Astrocyte of the spinal cord (primary cell): ENCODE measurements around the gene BCL7A.

Source experiments
- DNase-seq: peaks from one replicate; pipeline ENCODE4 v3.0.0; 2011; ENCODE audit warnings: low read depth, low spot score
- H3K4me3 ChIP-seq: 2 replicates; pipeline ENCODE4 v1.5.1; 2011; ENCODE audit warnings: low read depth, mild to moderate bottlenecking, low read length, moderate library complexity
- CTCF ChIP-seq: IDR thresholded peaks from 2 replicates; pipeline ENCODE4 v1.5.1; 2012; ENCODE audit warnings: low read depth, mild to moderate bottlenecking, low read length, inconsistent platforms
- in situ Hi-C: cut with HindIII; loops from 2 replicates; pipeline ENCODE4 v1.10.0; 2017; ENCODE audit warnings: low sequenced_read_pairs

The BCL7A gene

DNA sequence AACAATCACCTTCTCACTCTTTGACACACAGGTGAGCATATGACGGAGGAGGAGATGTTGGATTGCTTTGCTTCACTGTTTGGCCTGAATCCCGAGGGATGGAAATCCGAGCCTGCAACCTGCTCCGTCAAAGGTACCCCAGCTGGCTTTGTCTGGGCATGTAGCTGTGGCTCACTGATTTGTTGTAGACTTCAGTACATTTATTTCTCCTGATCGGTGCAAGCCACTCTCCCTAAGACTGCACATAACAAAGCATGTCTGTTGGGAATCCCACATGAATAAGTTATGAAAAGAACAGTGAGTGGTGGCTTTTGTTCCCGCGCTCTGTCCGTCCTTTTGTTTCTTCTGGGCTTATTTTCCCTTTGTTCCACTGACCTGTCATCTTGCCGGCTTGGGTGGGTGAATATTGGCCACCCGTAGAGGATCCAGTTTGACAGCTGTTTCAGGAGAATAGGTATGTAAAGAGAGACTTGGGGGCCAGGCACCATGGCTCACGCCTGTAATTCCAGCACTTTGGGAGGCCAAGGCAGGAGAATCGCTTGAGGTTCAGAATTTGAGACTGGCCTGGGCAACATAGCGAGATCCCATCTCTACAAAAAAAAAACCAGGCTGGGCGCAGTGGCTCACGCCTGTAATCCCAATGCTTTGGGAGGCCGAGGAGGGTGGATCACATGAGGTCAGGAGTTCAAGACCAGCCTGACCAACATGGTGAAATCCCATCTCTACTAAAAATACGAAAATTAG lies 20.0 kb upstream of the BCL7A start:
- no peak for TF ChIP-seq CTCF
- DNase-seq, result no peak
- H3K4me3 ChIP-seq, result no peak overlapping the region
- in situ Hi-C loops, result no loop called here

DNA sequence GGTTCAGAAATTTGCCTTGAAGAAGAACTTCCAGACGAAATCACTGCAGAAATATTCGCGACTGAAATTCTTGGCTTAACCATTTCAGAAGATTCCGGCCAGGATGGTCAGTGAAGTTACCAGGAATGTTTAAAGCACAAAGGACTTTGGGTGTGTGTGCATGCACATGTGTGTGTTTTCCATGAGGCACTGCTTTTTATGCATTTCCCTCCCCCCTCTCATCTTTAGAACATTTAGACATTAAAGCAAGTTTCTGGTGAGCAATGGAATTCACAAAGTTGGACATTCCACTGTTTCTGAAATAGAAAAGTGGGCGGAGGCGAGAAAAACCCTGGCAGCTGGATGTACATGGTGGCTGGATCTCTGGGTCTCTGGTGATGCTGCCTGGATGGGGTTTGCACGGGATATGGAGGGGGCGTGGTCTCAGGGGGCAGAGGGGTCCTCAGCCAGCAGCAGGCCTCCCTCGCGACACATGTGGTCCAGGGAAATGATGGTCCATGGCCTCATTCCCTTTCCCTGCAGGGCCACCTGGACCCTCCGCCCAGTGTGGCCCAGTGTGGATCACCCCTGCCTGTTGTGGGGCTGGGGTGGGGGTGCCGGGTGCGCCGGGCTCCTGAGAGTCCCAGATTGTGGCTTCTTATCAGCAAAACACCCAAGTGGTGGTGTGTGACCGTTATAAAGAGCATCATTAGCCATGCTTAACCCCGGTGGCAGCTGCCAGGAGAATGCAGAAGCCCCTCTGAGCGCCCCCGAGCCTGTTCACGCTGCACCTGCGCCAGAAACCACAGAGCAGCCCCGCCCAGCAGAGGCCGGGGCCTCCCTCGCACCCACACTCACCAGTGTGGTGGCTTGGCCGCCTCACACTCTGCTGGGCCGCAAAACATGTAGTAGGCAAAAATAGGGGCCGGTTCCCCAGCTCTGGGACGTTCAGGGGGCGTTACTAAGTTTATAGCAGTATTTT lies 17.8 kb upstream of the BCL7A start:
- no peak overlapping the region for H3K4me3 ChIP-seq
- in situ Hi-C loops, result no loop called here
- DNase-seq, result no peak
- no peak for TF ChIP-seq CTCF

DNA sequence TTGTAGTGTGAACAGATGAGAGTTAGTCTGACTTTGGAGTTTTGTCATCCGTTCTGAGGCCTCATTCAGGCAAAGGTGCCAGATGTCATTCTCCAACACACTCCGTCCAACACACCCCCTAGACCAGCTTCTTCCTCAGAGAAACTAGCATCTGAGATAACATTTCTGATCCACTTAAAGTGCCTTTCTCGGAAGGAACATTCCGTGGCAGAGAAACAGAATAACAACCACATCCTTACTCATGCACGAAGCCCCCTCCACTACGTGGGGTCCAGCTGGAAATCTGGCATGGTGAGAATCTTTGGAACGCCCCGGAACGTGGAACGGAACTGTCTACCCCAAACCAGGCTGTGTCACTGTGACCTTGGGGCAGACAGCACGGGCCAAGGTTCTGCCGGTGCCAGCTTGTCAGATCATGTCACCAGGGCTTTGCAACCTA lies 17.0 kb upstream of the BCL7A start:
- no peak overlapping the region for H3K4me3 ChIP-seq
- TF ChIP-seq CTCF, result no peak
- no peak for DNase-seq
- in situ Hi-C loops, result no loop called here

GRCh38 chr12:122005252-122005776 lies 16.4 kb upstream of the BCL7A start:
- no peak overlapping the region for H3K4me3 ChIP-seq
- in situ Hi-C loops, result no loop called here
- no peak for TF ChIP-seq CTCF
- DNase-seq, result no peak

DNA sequence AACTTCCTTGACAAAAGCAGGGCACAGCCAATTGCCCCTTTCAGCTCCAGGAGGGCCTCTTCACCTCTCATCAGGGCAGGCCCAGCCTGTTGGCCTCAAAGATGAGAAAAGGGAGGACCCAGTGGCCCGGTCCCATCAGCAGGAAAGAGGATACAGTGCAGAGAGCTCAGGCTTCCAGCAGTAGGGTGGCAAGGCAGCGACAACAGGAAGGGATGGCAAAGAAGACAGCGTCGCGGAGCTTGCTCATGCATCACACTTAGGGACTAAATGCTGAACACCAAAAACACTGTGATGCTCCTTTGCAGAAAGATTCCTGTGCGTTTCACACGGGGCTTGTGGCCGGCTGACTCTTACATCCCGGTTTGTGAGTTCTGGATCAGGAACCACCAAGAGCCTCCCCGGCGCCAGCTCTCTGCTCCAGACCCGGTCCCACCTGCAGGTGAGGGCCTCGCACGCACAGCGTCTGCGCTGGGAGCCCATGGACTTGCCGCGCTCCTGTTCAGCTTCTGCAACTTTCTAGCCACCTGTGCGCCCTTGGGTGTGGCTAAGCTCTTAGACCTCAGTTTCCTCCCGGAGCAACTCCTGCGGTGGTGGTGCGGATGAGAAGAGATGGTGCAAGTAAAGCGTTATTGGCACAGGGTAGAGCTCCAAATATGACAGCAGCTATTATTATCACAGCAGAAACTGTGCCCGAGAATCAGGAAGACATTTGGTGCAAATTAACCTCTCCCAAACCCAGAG lies 15.3 kb upstream of the BCL7A start:
- in situ Hi-C loops, result no loop called here
- DNase-seq, result no peak
- H3K4me3 ChIP-seq, result no peak overlapping the region
- TF ChIP-seq CTCF, result no peak

DNA sequence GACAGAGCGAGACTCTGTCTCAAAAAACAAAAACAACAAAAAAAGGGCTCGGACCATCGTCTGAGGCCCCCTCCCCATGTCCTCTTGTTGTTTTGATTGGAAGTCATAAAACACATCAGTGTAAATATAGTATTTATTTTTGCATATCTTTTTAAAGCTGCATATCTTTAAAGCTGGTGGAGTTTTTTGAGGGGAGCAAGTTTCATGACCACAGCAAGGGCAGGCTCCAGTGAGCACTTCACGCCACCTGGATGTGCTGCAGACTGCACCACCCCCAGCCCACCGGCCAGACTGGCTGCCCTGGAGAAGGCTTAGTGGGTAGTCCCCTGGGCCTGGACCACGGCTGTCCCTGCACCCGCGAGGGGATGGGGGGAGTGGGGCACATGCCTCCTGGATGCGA lies 11.9 kb upstream of the BCL7A start:
- no peak overlapping the region for H3K4me3 ChIP-seq
- TF ChIP-seq CTCF, result no peak
- in situ Hi-C loops, result no loop called here
- no peak for DNase-seq
